ENCODE data around the gene MBTPS1.

MBTPS1 gene

GRCh38 chr16:84098939-84099338 lies 17.8 kb downstream of the MBTPS1 start:
- DNase-seq (ENCODE audit: low read depth): no peak

- no peak for DNase-seq (ENCODE audit: low read depth)
Measured at GRCh38 chr16:84096447-84097005, 20.2 kb downstream of the MBTPS1 start.

GRCh38 chr16:84095466-84095865 lies 21.3 kb downstream of the MBTPS1 start:
- no peak for DNase-seq (ENCODE audit: low read depth)

- no peak for DNase-seq (ENCODE audit: low read depth)
Measured at GRCh38 chr16:84093879-84094270, 22.9 kb downstream of the MBTPS1 start.

GRCh38 chr16:84093120-84093878 lies 23.4 kb downstream of the MBTPS1 start:
- DNase-seq (ENCODE audit: low read depth): no peak

GRCh38 chr16:84091460-84091859 lies 25.3 kb downstream of the MBTPS1 start:
- no peak for DNase-seq (ENCODE audit: low read depth)

- DNase-seq (ENCODE audit: low read depth): no peak
Measured at GRCh38 chr16:84090211-84090610, 26.5 kb downstream of the MBTPS1 start.

GRCh38 chr16:84088695-84089395 lies 27.9 kb downstream of the MBTPS1 start:
- DNase-seq (ENCODE audit: low read depth): peak; percentile 23

- no peak for DNase-seq (ENCODE audit: low read depth)
Measured at GRCh38 chr16:84087466-84088151, 29.1 kb downstream of the MBTPS1 start.

GRCh38 chr16:84087001-84087400 lies 29.7 kb downstream of the MBTPS1 start:
- no peak for DNase-seq (ENCODE audit: low read depth)

GRCh38 chr16:84086341-84086740 lies 30.4 kb downstream of the MBTPS1 start:
- no peak for DNase-seq (ENCODE audit: low read depth)

- no peak for DNase-seq (ENCODE audit: low read depth)
Measured at GRCh38 chr16:84085773-84086172, 31.0 kb downstream of the MBTPS1 start.

- DNase-seq (ENCODE audit: low read depth): no peak
Measured at GRCh38 chr16:84085271-84085667, 31.5 kb downstream of the MBTPS1 start.

- peak; percentile 41 for DNase-seq (ENCODE audit: low read depth)
Measured at GRCh38 chr16:84084570-84085270, 32.0 kb downstream of the MBTPS1 start.

GRCh38 chr16:84082835-84083569 lies 33.7 kb downstream of the MBTPS1 start:
- DNase-seq (ENCODE audit: low read depth): no peak

GRCh38 chr16:84082110-84082509 lies 34.6 kb downstream of the MBTPS1 start:
- no peak for DNase-seq (ENCODE audit: low read depth)

GRCh38 chr16:84081446-84081989 lies 35.2 kb downstream of the MBTPS1 start:
- DNase-seq (ENCODE audit: low read depth): no peak

- DNase-seq (ENCODE audit: low read depth): no peak
Measured at GRCh38 chr16:84080813-84081212, 35.9 kb downstream of the MBTPS1 start.

GRCh38 chr16:84080378-84080777 lies 36.4 kb downstream of the MBTPS1 start:
- no peak for DNase-seq (ENCODE audit: low read depth)

GRCh38 chr16:84079664-84080063 lies 37.1 kb downstream of the MBTPS1 start:
- DNase-seq (ENCODE audit: low read depth): no peak

- DNase-seq (ENCODE audit: low read depth): no peak
Measured at GRCh38 chr16:84075376-84075775, 41.4 kb downstream of the MBTPS1 start.
